Tibial nerve (tissue), 4 donors: Measurements from ENCODE around the gene EGLN2.

ENCODE experiments used
- EP300 ChIP-seq, 2 donors: sonication (generic); formaldehyde crosslinking; IDR thresholded peaks; one replicate each; pipeline ENCODE4 v1.6.1; 2017; ENCODE audit warnings: antibody characterized with exemption in 2 of 2, mild to moderate bottlenecking in 1 of 2
- POLR2A ChIP-seq, 2 donors: fragments of 450-650 bp; IDR thresholded peaks; one replicate each; pipeline ENCODE4 v1.6.1; 2017; ENCODE audit warnings: antibody characterized with exemption in 2 of 2, mild to moderate bottlenecking in 2 of 2, moderate library complexity in 2 of 2
- TF ChIP-seq, protein P1 (sequence below), 5 experiments: fragments of 200-600 bp in 3 of 5; fragments of 450-650 bp in 2 of 5; sonication (generic) in 3 of 5; IDR thresholded peaks; one replicate each; pipeline ENCODE4 v1.5.1; 2016 to 2019; ENCODE audit warnings: antibody characterized with exemption in 5 of 5, mild to moderate bottlenecking in 3 of 5, moderate library complexity in 2 of 5

- TF ChIP-seq, protein P1, sequence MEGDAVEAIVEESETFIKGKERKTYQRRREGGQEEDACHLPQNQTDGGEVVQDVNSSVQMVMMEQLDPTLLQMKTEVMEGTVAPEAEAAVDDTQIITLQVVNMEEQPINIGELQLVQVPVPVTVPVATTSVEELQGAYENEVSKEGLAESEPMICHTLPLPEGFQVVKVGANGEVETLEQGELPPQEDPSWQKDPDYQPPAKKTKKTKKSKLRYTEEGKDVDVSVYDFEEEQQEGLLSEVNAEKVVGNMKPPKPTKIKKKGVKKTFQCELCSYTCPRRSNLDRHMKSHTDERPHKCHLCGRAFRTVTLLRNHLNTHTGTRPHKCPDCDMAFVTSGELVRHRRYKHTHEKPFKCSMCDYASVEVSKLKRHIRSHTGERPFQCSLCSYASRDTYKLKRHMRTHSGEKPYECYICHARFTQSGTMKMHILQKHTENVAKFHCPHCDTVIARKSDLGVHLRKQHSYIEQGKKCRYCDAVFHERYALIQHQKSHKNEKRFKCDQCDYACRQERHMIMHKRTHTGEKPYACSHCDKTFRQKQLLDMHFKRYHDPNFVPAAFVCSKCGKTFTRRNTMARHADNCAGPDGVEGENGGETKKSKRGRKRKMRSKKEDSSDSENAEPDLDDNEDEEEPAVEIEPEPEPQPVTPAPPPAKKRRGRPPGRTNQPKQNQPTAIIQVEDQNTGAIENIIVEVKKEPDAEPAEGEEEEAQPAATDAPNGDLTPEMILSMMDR (IDR thresholded peaks at IDR 0.05), result no peak
- TF ChIP-seq POLR2A (IDR thresholded peaks at IDR 0.05) (no peak), EP300 (IDR thresholded peaks at IDR 0.05) (no peak)
These were observed 23.9 kb upstream of the EGLN2 start, which contains the start of gene MIA for GRCh38 chr19:40774916-40775631.
